Measurements from ENCODE around the gene FOXC1. TPM values are rescaled to one million over a fixed set of nuclear protein-coding genes. Genes with fewer than 3 reads are reported as not detected.

Gene FOXC1
- total RNA-seq, 1 experiment from 2014 or later, result not detected

DNA sequence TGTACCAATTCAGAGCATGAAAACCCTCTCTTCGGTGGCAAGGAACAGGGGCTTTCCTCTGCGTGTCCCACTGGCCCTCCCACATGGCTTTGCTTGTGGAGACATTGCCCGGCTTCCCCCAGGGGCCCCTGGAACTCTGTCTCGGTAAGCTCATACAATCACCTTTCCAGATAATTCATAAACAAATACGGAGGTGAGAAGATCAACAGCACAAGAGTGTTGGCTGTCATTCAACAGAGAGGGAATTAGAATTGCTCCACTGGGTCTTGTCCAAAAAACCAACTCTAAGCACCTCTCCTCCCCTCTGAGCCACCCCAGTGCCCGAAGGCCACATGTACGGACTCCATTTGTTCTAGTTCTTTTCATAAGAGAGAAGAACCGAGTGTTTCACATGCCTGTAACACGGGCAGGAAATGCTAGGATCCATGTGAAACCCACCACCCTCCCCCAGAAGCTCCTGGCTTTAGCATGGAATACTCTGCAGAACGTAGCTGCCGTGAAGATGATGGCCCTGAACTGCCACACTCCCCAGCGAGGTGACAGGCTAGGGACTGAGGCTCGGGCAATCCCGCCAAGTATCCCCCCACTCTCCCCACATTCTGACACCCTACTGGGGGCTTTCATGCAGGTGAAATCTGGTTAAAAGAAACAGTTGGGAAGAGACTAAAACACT lies 24.6 kb upstream of the FOXC1 start:
- DNase-seq, result no peak
- Histone ChIP-seq H2AFZ (ENCODE audit: low read length) (no peak overlapping the region), H3K9ac (ENCODE audit: extremely low read depth, insufficient read length, low read length) (no peak overlapping the region), H3K18ac (ENCODE audit: insufficient read length, low read depth, low read length) (no peak overlapping the region), H4K8ac (replicated peaks; ENCODE audit: insufficient read length, low read depth, low read length) (no peak overlapping the region), H2BK12ac (ENCODE audit: insufficient read length, low read depth, low read length) (no peak overlapping the region), H3K79me2 (ENCODE audit: insufficient read depth, low read length) (no peaks in the 10 kb centered on the region), H2BK120ac (ENCODE audit: low read depth, low read length, poor library complexity, severe bottlenecking) (no peak overlapping the region), H4K91ac (ENCODE audit: insufficient read length, low read depth, low read length) (no peak overlapping the region), H4K5ac (ENCODE audit: insufficient read length, low read depth, low read length) (no peak overlapping the region), H3T11ph (ENCODE audit: low read length) (no peak overlapping the region), H3K14ac (ENCODE audit: insufficient read depth, low read length) (no peak overlapping the region), H2BK5ac (ENCODE audit: insufficient read length, low read length) (no peak overlapping the region), H3K79me1 (ENCODE audit: insufficient read depth, low read depth, low read length, poor library complexity, severe bottlenecking) (no peaks in the 10 kb centered on the region), H3K4me2 (ENCODE audit: insufficient read depth, insufficient read length, low read length) (no peak overlapping the region), H3K9me3 (ENCODE audit: control insufficient read depth, low read depth, low read length) (no peaks in the 10 kb centered on the region), H2AK5ac (ENCODE audit: insufficient read length, low read length) (no peak overlapping the region), H3K4ac (ENCODE audit: low read depth, low read length) (no peak overlapping the region), H3K27me3 (ENCODE audit: insufficient read depth, low read length) (no peaks in the 10 kb centered on the region), H3K23me2 (ENCODE audit: insufficient read length, low read depth, low read length, poor library complexity, severe bottlenecking) (no peaks in the 10 kb centered on the region), H3K27ac (ENCODE audit: insufficient read length, low read depth, low read length) (no peak overlapping the region), H2BK20ac (ENCODE audit: low read depth, low read length, poor library complexity, severe bottlenecking) (no peak overlapping the region), H3K4me1 (ENCODE audit: insufficient read depth, low read length) (no peaks in the 10 kb centered on the region), H2BK15ac (ENCODE audit: low read depth, low read length) (no peak overlapping the region), H3K23ac (ENCODE audit: insufficient read length, low read depth, low read length) (no peak overlapping the region), H3K56ac (ENCODE audit: insufficient read length, low read depth, low read length) (no peak overlapping the region), H4K20me1 (ENCODE audit: control insufficient read depth, insufficient read depth, insufficient read length) (no peaks in the 10 kb centered on the region)
- Mint-ChIP-seq H3K27ac (no peak overlapping the region), H3K27me3 (ENCODE audit: low read depth) (peaks cover 7% of the 10 kb centered on the region), H3K9me3 (no peaks in the 10 kb centered on the region), H3K4me3 (no peak overlapping the region), H3K36me3 (ENCODE audit: insufficient read depth in 1 of 3, low read depth in 3 of 3) (no peaks in the 10 kb centered on the region), H3K4me1 (no peaks in the 10 kb centered on the region)
- TF ChIP-seq, protein P1, sequence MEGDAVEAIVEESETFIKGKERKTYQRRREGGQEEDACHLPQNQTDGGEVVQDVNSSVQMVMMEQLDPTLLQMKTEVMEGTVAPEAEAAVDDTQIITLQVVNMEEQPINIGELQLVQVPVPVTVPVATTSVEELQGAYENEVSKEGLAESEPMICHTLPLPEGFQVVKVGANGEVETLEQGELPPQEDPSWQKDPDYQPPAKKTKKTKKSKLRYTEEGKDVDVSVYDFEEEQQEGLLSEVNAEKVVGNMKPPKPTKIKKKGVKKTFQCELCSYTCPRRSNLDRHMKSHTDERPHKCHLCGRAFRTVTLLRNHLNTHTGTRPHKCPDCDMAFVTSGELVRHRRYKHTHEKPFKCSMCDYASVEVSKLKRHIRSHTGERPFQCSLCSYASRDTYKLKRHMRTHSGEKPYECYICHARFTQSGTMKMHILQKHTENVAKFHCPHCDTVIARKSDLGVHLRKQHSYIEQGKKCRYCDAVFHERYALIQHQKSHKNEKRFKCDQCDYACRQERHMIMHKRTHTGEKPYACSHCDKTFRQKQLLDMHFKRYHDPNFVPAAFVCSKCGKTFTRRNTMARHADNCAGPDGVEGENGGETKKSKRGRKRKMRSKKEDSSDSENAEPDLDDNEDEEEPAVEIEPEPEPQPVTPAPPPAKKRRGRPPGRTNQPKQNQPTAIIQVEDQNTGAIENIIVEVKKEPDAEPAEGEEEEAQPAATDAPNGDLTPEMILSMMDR (conservative IDR thresholded peaks at IDR 0.05), result no peak
- no CpG with 5 or more reads among the region's 14 CpGs for WGBS (ENCODE audit: extremely low coverage, insufficient read length, low lambda C conversion rate)

All from H9 (cell line).